Measurements from ENCODE around the gene GAS7. TPM values are rescaled to one million over a fixed set of nuclear protein-coding genes. Genes with fewer than 3 reads are reported as not detected.
"Not testable (repeated sequence)": the region's sequence is repeated elsewhere in the genome, so short reads cannot be mapped to it uniquely, and the experiment has no call there.

Gene GAS7
- total RNA-seq, 1 experiment from 2014 or later, result 14.3 TPM

GRCh38 chr17:10041916-10042588 is 156.4 kb downstream of the GAS7 start:
- in situ Hi-C loops (cut with HindIII; ENCODE audit: low sequenced_read_pairs), result no loop called here

GRCh38 chr17:10041287-10041612 is 157.2 kb downstream of the GAS7 start:
- no peak for DNase-seq (ENCODE audit: low spot score)
- in situ Hi-C loops (cut with HindIII; ENCODE audit: low sequenced_read_pairs), result no loop called here

More at GRCh38 chr17:10041916-10042588, 156.4 kb downstream of the GAS7 start:
- DNase-seq (ENCODE audit: low spot score), result no peak

- peak; percentile 20 for DNase-seq (ENCODE audit: low spot score)
- in situ Hi-C loops (cut with HindIII; ENCODE audit: low sequenced_read_pairs), result no loop called here
These were observed 161.8 kb downstream of the GAS7 start for GRCh38 chr17:10036511-10037061.

- in situ Hi-C loops (cut with HindIII; ENCODE audit: low sequenced_read_pairs), result no loop called here
- DNase-seq (ENCODE audit: low spot score), result no peak
These were observed 162.5 kb downstream of the GAS7 start for GRCh38 chr17:10035885-10036284.

- peak; percentile 13 for DNase-seq (ENCODE audit: low spot score)
- in situ Hi-C loops (cut with HindIII; ENCODE audit: low sequenced_read_pairs), result no loop called here
These were observed 163.5 kb downstream of the GAS7 start for GRCh38 chr17:10034719-10035475.

GRCh38 chr17:10033959-10034358 is 164.4 kb downstream of the GAS7 start:
- DNase-seq (ENCODE audit: low spot score), result no peak
- in situ Hi-C loops (cut with HindIII; ENCODE audit: low sequenced_read_pairs), result no loop called here

GRCh38 chr17:10033449-10033848 is 165.0 kb downstream of the GAS7 start:
- in situ Hi-C loops (cut with HindIII; ENCODE audit: low sequenced_read_pairs), result no loop called here
- DNase-seq (ENCODE audit: low spot score), result no peak

GRCh38 chr17:10032118-10032852 is 166.1 kb downstream of the GAS7 start:
- no peak for DNase-seq (ENCODE audit: low spot score)
- in situ Hi-C loops (cut with HindIII; ENCODE audit: low sequenced_read_pairs), result no loop called here

GRCh38 chr17:10031606-10032005 is 166.8 kb downstream of the GAS7 start:
- no peak for DNase-seq (ENCODE audit: low spot score)
- in situ Hi-C loops (cut with HindIII; ENCODE audit: low sequenced_read_pairs), result no loop called here

GRCh38 chr17:10031127-10031526 is 167.3 kb downstream of the GAS7 start:
- in situ Hi-C loops (cut with HindIII; ENCODE audit: low sequenced_read_pairs), result no loop called here
- DNase-seq (ENCODE audit: low spot score), result no peak

GRCh38 chr17:10029129-10029528 is 169.3 kb downstream of the GAS7 start:
- in situ Hi-C loops (cut with HindIII; ENCODE audit: low sequenced_read_pairs), result no loop called here
- no peak for DNase-seq (ENCODE audit: low spot score)

- in situ Hi-C loops (cut with HindIII; ENCODE audit: low sequenced_read_pairs), result no loop called here
- DNase-seq (ENCODE audit: low spot score), result no peak
These were observed 172.2 kb downstream of the GAS7 start for GRCh38 chr17:10025976-10026901.

- DNase-seq (ENCODE audit: low spot score), result no peak
- in situ Hi-C loops (cut with HindIII; ENCODE audit: low sequenced_read_pairs), result no loop called here
These were observed 173.2 kb downstream of the GAS7 start for GRCh38 chr17:10025224-10025623.

- in situ Hi-C loops (cut with HindIII; ENCODE audit: low sequenced_read_pairs), result no loop called here
- no peak for DNase-seq (ENCODE audit: low spot score)
These were observed 176.0 kb downstream of the GAS7 start for GRCh38 chr17:10022416-10022815.

- in situ Hi-C loops (cut with HindIII; ENCODE audit: low sequenced_read_pairs), result no loop called here
- no peak for DNase-seq (ENCODE audit: low spot score)
These were observed 177.0 kb downstream of the GAS7 start for GRCh38 chr17:10021272-10021984.

GRCh38 chr17:10019941-10020451 is 178.4 kb downstream of the GAS7 start:
- in situ Hi-C loops (cut with HindIII; ENCODE audit: low sequenced_read_pairs), result no loop called here
- DNase-seq (ENCODE audit: low spot score), result no peak

GRCh38 chr17:10018461-10018891 is 179.9 kb downstream of the GAS7 start:
- no peak for DNase-seq (ENCODE audit: low spot score)
- in situ Hi-C loops (cut with HindIII; ENCODE audit: low sequenced_read_pairs), result no loop called here

GRCh38 chr17:10016958-10017570 is 181.3 kb downstream of the GAS7 start:
- in situ Hi-C loops (cut with HindIII; ENCODE audit: low sequenced_read_pairs); DNase-seq (ENCODE audit: low spot score): not testable (repeated sequence)

All from G401 (cell line).